ENCODE results near the gene RAMP3.
"Not testable (repeated sequence)": the region's sequence is repeated elsewhere in the genome, so short reads cannot be mapped to it uniquely, and the experiment has no call there.

Gene RAMP3

DNA sequence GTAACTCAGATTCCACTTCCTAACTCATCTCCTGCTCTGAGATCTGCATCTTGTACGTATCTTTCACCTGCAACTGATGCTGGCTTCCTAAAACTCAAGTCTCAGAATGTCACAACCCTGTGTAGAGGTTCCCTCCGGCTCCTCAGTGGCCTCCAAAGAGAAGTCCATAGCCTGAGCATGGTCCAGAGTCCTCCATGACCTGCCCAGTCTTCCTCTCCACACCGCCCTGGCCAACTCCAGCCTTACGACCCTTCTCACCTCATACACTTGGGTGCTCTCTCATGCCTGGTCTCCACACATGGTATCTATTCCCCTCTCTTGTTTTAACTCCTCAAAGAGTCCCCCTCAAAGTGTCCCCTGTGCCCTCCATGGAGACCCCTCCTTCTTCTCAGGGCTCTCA is 41.9 kb downstream of the RAMP3 start:
- DNase-seq, result no peak

DNA sequence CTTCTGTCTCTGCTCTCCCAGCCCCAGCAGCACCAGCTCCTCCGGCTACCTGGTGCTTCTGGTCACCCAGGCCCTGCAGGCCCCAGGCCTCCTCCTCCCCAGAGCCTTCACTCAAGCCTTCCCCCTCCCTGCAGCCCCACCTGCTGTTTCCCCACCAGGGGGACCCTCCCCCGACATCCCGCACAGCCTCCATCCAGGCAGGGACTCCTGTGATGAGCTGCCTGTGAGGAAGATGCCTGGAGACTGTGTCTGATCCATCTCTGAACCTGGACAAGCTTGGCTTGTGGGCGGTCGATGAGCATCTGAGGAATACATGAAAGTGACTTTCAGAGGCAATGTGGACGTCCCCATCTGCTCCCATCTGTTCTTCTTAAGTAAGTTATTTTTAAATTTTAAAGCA is 45.0 kb downstream of the RAMP3 start:
- no peak for DNase-seq

DNA sequence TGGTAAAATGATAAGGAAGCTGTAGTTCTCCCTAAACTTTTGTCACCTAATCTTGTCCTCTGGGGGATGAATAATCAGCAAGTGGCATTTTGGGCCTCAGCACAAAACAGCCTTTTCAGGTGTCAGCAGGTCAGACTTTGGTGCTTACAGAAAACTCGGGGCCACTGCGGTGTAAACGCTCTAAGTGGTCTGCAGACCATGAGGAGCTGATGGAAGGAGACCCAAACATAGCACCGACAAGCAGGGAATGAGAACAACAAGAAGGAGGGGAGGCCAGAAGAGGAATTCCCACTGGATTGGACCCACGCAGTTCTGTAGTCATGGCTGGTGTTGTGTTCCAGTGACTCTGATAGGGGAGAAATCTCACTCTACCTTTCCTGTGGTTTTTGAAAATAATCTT is 45.4 kb downstream of the RAMP3 start:
- DNase-seq, result no peak

DNA sequence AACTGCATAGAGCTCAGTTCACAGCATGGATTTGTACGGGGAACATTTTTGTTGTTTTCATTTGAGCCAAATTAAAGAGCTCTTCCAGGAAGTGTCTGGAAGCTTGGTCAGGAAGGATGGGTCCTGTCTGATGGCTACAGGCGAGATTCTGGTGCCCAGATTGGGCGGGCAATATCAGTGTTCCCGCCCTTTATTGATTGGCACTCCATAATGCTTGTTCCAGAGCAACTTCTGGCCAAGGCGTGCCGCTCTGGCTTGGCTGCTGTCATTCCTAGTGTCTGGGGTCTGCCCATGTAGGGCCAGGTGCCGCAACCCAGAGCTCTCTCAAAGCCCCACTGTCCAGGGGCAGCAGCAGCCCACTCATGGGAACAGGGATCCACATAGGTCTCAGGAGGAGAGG is 45.9 kb downstream of the RAMP3 start:
- no peak for DNase-seq

DNA sequence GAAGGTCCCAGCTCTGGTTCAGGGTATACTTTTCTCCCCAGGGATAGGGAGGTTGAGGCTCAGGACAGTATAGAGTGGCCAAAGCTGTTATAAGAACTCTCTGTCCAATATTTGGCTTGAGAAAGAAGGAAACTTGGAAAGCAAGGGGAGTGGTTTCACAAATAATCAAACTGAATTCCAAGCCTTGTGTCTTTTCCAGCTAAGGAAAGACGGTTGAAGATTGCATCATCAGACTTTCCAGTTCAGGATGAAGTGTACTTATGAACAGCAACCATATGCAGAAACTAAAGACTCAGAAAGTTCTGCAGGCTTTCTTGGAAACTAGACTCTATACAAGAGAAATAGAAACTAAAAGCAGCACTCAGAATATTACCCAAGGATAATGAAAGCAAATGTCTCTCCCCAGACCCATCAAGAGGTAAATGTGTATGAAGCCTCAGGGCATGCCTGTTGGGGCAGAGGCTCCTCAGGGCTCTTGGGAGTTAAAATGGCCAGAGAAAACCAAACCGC is 46.4 kb downstream of the RAMP3 start:
- DNase-seq, result no peak

DNA sequence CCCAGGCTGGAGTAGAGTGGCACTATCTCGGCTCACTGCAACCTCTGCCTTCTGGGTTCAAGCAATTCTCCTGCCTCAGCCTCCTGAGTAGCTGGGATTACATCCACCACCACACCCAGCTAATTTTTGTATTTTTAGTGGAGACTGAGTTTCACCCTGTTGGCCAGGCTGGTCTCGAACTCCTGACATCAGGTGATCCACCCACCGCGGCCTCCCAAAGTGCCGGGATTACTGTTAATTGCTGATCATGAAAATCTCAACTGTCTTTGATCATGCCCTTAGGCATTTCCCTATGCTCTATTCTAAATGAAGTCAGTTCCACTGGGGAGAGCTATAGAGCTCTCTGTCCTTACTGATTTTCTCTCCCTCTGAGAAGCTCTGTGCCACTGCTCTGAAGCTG is 48.7 kb downstream of the RAMP3 start:
- not testable (repeated sequence) for DNase-seq

DNA sequence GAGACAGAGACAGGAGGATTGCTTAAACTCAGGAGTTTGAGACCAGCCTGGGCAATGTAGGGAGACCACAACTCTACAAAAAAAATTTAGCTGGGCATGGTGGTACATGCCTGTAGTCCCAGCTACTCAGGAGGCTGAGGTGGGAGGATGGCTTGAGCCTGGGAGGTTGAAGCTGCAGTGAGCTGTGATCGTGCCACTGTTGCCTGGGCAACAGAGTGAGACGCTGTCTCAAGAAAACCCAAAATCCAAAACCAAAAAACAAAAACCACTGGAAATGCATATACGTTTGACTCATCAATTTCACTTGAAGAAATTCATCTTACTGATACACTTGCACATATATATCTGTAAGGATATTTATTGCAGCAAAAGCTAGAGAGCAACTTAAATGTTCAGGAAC is 52.3 kb downstream of the RAMP3 start:
- DNase-seq, result not testable (repeated sequence)

DNA sequence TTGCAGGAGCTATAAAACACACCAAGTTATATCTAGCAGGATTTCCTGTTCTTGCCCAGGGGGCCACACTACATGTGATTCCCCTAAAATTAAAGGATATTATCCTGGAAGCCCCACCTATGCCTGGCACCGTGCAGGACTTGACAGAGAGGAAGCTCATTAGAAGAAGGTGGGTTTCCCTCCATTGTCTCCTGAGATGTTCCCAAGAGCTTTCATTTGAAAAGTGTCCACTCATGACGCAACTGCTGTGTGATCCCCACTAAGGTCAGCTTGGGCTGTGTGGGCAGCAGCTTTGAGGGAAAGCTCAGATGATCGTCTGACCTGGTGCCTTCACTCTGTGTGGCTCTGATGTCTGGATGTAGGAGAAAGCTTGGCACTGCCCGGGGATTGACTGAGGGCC is 53.5 kb downstream of the RAMP3 start:
- DNase-seq, result no peak

DNA sequence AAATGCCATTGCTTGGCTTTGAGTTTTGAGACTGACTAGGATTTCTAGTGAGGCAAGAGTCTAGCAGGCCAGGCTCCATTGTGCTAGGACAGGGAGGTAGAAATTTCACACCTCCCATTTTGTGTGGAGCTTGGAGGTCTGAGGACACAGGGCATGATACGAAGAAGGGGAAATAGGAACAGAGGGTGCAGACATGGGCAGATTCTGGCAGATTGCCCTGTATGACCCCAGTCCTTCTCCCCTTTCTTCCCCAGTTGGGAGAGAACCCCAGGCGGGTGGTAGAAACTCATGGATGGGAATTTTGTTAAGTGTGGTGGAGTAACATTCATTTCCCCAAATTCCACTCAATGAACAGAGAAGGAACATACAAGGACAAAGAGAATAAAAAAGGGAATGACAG is 54.4 kb downstream of the RAMP3 start:
- no peak for DNase-seq

DNA sequence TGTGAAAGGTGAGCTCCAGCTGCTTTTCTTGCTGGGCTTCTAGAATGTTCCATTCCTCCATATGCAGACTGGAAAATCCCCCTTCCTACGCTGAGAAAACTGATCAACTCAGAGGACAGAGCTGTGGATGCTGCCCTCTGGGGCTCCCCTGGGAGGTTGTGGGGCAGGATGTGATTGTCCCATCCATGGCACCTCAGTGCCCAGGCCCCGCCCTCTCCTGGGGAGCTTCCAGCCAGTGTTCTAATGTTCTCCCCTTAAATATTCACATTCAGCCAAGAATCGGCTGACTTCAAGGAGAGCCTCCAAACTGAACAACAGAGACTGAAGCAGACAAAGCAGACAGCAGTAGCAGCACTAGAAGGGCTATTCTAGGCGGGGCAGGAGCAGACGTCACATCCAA is 55.0 kb downstream of the RAMP3 start:
- no peak for DNase-seq

DNA sequence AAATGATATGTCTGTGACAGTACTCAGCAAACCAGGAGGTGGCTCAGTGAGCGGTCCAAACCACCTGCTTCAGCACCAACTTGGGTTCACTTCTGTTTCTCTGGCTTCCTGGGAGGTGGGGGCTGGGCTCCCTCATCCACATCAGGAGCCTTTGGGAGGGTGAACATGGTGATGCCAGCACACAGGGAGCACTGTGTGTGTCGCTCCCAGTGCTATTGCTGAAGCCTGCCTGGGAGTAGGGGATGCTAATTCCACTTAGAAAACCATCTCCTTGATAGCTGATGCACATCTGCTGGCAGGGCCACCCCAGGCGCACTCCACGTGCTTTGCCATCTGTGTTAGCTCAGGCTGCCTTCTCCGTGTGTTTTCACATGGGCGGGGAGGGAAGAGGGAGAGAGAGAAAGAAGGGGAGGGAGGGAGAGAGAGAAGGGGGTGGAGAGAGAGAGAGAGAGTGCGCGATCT is 58.0 kb downstream of the RAMP3 start:
- no peak for DNase-seq

DNA sequence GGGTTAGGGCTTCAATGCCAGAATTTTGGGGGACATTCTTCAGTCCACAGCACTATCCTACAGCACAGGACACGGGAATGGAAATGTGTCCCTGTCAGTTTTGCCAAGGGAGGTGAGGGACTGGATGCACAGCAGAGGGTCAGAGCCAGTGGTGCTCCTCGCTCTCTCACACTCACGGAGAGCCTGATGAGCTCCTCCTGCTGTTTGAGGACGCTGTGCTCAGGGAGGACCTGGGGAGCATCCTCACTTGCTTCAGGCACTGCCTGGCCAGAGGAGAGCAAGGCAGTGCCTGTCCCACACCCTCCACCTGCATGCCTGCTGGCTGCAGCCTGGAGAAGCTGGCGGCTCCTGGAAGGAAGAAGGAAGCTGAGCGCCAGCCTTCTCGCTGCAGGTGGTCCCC is 58.6 kb downstream of the RAMP3 start:
- DNase-seq, result no peak

DNA sequence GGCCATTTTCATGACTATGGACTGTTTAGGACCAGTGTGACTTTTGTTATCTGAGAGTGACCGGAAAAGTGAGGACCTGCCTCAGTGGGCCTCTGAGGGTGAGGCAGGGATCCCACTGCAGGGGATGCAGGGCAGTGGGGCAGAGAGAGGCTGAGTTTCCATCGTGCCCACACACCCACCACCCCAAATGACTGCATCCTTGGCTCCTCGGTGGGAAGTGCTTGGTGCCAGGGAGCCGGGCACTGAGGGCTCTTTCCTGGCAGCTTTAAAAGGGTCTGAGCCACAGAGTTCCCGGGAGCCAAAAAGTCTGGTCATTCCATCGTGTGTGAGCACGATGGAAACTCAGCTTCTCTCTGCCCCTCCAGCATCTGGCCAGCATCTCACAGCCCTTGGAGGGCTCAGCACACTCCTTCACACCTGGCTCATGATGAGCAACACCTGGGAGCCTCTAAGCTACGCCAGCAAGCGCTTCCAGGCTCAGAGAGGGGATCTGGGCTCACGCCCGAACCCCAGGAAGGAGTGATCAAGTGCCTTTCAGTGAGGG is 59.1 kb downstream of the RAMP3 start:
- DNase-seq, result no peak

DNA sequence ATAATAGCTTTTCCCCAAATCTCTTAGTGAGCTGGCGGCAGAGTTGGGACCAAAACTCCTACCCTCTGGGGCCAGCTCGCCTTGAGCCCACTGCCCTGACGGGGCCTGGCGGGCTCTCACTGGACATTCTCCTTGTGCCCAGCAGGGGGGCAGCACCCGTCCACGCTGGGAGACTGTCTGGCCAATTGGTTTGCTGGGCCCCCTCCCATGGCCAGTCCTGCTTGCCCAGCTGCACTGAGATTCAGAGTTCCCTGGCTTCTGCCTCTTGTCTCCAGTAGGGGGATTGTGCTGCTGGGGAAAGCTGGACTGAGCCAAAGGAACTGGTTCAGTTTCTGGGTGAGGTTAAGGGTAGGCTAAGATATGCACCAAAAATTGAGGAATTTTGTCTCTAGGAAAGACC is 59.8 kb downstream of the RAMP3 start:
- no peak for DNase-seq

DNA sequence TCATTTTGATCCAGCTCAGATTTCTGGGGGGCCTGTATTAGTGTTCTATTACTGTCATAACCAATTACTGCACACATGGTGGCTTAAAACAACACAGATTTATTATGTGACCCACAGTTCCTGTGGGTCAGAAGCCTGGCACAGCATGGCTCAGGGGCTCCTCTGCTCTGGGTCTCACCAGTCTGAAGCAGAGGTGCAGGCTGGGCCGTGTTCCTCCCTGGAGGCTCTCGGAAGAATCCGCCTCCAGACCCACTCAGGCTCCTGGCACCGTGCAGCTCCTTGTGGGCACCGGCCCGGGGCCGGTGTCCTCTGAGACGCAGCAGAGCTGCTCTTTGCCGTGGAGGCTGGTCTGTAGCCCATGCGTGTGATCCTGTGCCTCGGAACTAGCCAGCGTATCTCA is 61.5 kb downstream of the RAMP3 start:
- no peak for DNase-seq

DNA sequence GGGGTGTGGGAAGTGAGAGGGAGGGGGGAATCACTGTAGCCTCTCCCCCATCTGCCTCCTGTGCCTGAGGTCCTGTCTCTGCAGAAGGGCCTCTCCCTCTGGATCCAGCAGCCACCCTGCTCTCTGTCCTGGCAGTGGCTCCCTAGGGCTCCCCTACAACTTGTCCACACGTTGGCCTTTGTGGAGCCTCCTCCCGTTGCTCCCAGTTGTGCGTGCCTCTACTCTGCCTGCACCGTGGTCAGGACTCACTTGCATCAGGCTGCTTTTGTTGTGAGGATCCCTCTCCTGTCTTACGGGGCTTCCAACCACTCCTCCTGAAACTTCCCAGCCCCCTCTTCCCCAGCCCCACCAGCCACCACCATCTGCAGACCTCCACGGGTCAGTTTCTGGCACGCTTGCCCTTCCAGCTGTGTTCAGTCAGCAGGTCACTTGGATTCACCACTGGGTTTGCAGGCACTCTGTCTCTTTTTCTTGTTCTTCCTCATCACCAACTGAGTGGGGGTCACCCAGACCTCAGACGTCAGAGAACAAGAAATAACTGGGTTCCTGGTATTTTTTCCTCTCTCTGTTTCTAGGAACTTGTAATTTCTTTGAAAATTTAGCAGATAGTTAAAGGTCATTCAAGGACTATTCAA is 62.3 kb downstream of the RAMP3 start:
- no peak for DNase-seq

DNA sequence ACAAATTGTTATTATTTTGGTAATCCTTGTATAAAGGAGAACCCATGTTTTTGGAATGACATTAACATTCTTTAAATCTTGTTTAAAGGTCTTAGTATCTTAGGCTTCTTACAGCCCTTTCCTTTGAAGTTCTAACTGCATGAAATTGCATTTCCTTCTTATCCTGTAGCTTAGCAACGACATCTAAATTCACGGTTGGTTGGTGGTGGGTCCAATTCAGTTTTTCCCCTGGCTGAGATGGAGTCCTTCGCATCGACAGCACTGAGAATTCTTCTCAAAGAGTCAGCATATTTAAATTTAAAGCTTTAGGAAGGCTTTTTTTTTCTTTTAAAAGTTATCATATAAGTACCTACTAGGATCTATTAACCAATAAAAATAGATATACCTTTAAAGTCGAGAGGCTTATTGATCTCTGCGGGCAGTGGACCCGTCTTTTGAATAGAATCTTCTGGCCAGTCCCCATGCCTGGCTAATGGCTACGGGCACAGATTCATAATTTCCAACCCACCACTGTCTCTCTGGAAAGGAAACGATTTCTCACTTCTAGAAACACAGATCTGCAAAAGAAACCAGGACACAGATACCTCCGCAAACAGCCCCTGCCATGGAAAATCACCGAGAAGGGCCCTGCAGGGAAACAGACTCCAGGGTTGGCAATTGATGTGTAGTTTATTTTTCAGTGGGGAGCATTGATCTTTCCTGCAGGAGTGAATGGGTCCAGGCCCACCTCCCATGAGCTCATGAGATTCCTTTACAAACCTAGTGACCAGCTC is 63.4 kb downstream of the RAMP3 start:
- no peak for DNase-seq

DNA sequence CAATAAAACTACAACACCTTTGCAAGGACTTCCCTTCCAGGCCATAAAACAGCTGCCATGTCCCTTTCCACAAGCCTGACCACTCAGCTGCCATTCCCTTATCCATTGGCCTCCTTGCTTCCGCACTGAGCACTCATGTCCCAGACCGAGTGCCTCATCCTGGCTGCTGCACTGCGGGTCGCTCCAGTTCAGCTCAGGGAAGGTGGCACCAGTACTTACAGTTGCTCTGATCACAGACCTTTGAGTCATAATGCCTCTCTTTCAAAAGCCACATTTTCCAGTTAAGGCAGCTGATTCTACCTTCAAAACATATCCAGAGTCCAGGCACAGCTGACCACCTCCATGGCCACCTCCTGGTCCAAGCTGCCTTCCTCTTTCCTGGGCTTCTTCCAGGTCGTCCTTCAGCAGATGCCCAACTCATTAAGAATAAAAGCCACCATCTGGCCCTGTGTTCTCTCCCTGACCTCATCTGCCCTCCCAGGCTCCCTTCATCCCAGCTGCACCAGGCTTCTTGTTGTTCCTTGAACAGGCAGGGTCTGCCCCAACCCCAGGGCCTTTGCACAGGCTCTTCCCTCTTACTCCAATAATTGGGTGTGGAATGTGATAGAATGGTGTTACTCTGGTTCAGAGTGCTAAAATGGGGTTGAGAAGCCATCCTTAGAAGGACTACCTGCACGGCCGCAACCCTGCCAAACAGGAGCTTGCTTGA is 64.5 kb downstream of the RAMP3 start:
- no peak for DNase-seq

DNA sequence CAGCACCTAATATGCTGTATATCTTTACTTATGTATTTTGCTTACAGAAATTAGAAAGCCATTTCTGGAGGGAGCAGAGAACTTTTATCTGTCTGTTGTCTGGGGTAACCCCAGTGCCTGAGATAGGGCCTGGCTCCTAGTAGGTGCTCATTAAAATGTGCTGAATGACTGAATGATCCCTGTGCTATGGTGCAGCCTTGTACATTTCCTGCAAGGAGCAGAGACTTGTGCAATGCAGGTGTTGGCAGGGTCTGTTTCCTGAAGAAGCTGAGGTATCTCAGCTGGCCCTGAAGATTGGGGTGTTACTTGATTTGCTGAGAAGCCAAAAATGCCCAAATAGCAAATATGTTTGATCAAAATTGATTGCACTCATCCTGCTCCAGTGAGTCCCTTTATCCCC is 65.5 kb downstream of the RAMP3 start:
- DNase-seq, result no peak

DNA sequence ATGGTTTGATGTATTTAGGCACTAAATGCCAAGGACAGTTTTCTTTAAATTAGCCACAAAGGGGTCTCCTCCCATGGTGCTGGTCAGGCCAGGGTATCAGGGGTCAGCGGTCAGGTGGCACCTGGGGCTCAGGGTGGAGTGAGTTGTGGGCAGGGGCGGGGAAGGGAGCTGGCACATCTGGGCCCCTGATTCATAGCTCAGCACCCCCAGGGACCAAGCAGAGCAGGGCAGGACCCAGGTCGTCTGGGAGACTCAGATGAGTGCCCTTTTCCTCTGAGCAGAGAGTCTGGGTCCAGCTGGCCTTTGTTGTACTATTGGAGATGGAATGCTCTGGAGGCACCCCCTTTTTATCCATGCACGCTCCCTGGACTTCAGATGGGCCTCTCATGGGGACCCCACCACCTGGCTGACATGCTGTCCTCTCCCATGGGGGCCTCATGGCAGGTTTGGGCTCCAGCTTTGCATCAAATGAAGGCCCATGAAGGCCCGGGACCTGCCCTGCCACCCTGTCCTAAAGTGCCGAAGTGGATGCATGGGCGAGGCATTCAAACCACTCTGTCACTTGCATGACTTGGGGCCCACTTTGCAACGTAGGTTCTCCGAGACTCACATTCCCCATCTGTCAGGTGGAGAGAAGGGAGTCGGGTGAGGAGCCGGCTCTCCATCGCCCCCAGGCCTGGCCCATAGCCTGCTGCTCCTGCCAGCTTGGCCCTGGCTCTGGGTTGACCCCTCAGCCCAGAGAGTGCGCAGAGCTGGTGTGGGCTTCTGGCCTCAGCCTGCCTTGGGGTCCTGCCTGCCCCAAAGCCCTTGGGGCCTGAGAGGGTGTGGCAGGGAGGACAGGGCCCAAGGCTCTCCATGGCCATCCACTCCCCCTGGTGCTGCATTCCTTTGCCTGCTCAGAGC is 66.4 kb downstream of the RAMP3 start:
- no peak for DNase-seq

DNA sequence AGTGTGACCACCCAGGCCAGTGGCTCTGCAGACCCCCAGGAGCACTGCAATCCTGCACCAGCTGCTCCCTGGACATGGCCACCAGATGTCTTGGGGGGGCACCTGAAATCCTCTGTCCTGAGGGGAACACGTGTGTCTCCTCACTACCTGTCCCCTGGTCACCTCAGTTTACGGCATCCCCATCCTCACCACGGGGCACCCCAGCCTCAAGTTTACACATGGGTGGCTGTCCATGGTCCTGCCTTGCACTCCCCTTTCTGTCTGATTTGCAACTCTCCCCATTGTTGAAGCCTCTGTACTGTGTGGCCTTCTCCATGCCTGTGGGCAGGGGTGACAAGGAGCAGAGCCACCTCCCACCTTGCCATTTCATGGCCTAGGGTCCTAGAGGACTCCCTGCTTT is 67.2 kb downstream of the RAMP3 start:
- DNase-seq, result no peak

DNA sequence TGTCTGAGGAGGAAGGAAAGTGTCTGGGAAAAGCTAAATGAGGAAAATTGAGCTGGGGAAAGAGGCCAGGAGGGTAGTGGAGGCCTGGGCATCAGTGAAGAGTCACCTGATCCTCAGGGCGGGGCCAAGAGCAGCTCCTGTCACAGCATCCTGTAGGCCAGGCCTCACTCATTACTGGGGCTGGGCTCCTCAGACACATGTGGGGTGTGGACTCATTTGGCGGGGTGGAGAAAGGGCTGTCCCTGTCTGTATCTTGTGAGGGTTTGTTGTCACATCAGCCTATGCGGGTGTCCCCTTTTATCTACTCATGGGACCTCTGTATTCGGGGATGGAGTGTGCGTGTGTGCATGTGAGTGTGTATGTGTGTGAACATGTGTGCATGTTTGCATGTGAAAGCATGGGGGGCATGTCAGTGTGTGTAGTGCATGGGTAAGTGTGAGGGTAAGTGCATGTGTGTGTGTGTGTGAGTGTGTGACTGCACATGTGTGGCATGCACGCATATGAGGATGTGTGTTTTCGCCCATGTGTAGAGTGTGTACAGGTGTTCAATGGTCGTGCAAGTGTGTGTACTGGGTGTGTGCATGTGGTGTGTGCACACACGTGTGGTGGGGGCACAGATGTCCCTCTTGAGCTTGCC is 67.8 kb downstream of the RAMP3 start:
- DNase-seq, result no peak

Measured in NCI-H446 treated with DMSO at 0.1 percent for 48 hours (cell line).